Ovary (tissue), 9 donors: ENCODE measurements around the gene ZNF239. TPM values are rescaled to one million over a fixed set of nuclear protein-coding genes. Genes with fewer than 3 reads are reported as not detected.

Experiments used
- DNase-seq, 5 donors: peaks; one replicate each; pipeline ENCODE4 v3.0.0-alpha.2; 2019 to 2020
- H3K27ac ChIP-seq, 2 donors: fragments of 200-600 bp; one replicate each; pipeline versions ENCODE4 v1.5.1 to v1.8.0; 2019 to 2022
- H3K27me3 ChIP-seq: fragments of 200-600 bp; one replicate; pipeline ENCODE4 v1.8.0; 2022
- H3K36me3 ChIP-seq: fragments of 200-600 bp; sonication (generic); one replicate; pipeline ENCODE4 v1.5.1; 2019
- H3K4me1 ChIP-seq: one replicate; pipeline ENCODE4 v1.8.1; 2013; ENCODE audit warnings: mild to moderate bottlenecking, moderate library complexity; ENCODE audit not compliant: insufficient read depth
- H3K4me3 ChIP-seq: fragments of 200-600 bp; sonication (generic); one replicate; pipeline ENCODE4 v1.5.1; 2017
- H3K9me3 ChIP-seq, 2 donors: fragments of 200-600 bp in 1 of 2; sonication (generic) in 1 of 2; one replicate each; pipeline versions ENCODE4 v1.5.1 to v1.8.1; 2013 to 2019; ENCODE audit warnings: mild to moderate bottlenecking in 1 of 2, moderate library complexity in 1 of 2
- CTCF ChIP-seq, 3 donors: fragments of 450-650 bp in 2 of 3; fragments of 200-600 bp in 1 of 3; IDR thresholded peaks; one replicate each; pipeline versions ENCODE4 v1.5.1 to v1.8.0; 2016 to 2022; ENCODE audit warnings: antibody characterized with exemption in 3 of 3, mild to moderate bottlenecking in 1 of 3
- EP300 ChIP-seq: sonication (generic); formaldehyde crosslinking; IDR thresholded peaks from one replicate; pipeline ENCODE4 v1.6.1; 2017; ENCODE audit warnings: antibody characterized with exemption
- POLR2A ChIP-seq: fragments of 450-650 bp; IDR thresholded peaks from one replicate; pipeline ENCODE4 v1.6.1; 2017; ENCODE audit warnings: antibody characterized with exemption, mild to moderate bottlenecking, moderate library complexity
- WGBS, 3 donors: extraction: QIAGEN DNeasy Blood & Tissue Kit in 1 of 3; methylation state at CpG; one replicate each; pipeline versions ENCODE4 v1.1.5 to v1.1.7; 2013 to 2017; 5-methylcytosine and 5-hydroxymethylcytosine counted together
- intact Hi-C, 4 donors: fragments of 100-400 bp; cut with DNase I; formaldehyde crosslinking; loops; one replicate each; pipeline versions ENCODE4 v1.11.0 to v1.15.1; 2022 to 2023
- polyA plus RNA-seq, 2 donors: library from polyadenylated mRNA; stranded (reverse); fragments of 200-250 nt in 1 of 2; fragments of 350-450 nt in 1 of 2; fragmentation: Illumina TruSeq in 1 of 2; extraction: RNeasy Lipid Tissue Mini Kit (QIAGEN cat#74804) in 1 of 2; gene quantifications; one replicate each; pipeline ENCODE4 v1.2.3, GENCODE V29; 2013 to 2014
- total RNA-seq, 7 donors: library from RNA; depleted of rRNA in 2 of 7; stranded (reverse); fragments of >200 nt in 2 of 7; fragmentation: NEBNext Ultra II Directional in 3 of 7; extraction: Animal tissue kit (Norgen Biotek cat#: 25700) in 3 of 7; gene quantifications; one replicate each; pipeline versions ENCODE4 v1.1.0 to v1.2.4, GENCODE V29; 2016 to 2023
- donor health status: DM: no; HTN: no; CAD: no; lungs with moderate emphysema.
- donor health status: DM: no; HTN: no; CAD: no.
- donor health status: Bipolar disorder and iron deficiency.
- donor health status: DM: yes; HTN: yes; CAD: no.
- donor health status: DM: no; HTN: no; CAD: no.
- donor health status: DM: yes; HTN: yes; CAD: no.

The ZNF239 gene
- total and polyA plus RNA-seq, 9 donors, result 2.3 to 10.7 (median 6.7) TPM

DNA sequence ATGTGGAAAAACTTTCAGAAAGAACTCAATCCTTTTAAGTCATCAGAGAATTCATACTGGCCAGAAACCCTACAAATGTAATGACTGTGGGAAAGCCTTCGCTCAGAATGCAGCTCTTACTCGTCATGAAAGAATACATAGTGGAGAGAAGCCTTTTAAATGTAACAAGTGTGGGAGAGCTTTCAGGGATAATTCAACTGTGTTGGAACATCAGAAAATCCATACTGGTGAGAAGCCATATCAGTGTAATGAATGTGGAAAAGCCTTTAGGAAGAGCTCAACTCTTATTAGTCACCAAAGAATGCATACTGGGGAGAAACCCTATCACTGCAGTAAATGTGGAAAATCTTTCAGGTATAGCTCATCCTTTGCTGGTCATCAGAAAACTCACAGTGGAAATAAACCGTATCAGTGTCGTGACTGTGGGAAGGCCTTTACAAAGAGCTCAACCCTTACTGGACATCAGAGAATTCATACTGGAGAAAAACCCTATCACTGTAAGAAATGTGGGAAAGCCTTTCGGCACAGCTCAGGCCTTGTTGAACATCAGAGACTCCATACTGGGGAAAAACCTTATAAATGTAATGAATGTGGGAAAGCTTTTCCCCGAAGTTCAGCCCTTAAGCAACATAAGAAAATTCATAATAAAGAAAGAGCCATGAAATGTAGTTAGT lies 42.4 kb upstream of the ZNF239 start:
- no peak overlapping the region for H3K4me3 ChIP-seq
- no peak overlapping the region for H3K27ac ChIP-seq
- no peaks in the 10 kb centered on the region for H3K4me1 ChIP-seq
- no peak for TF ChIP-seq POLR2A
- no peak for TF ChIP-seq CTCF (IDR thresholded peaks at IDR 0.05)
- no peak for TF ChIP-seq EP300
- no peaks in the 10 kb centered on the region for H3K27me3 ChIP-seq
- intact Hi-C loops, result no loop called here
- no peak for DNase-seq
- H3K9me3 ChIP-seq, result peaks cover 0 to 9% of the 10 kb centered on the region in 2 donors
- WGBS, 3 donors, result 86 to 97% (median 91%) methylated on average over 6 of the region's 6 CpGs
- H3K36me3 ChIP-seq, result no peaks in the 10 kb centered on the region

DNA sequence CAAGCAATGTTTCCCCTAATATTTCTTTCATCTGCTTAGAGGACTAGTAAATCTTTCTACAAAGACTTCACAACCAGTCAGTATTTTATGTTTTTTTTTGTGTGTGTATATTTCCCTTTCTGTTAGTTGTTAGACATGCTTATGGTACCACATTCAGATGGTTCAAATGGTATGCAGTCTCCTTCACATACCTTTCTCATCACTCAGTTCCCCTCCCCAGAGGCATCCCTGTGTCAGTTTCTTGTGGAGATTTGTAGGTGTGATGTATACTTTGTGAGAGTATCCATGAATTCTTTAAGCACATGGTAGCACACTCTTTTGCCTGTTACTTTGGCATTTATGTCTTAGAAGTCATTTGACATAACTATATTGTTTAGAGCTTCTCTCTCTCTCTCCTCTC lies 36.2 kb upstream of the ZNF239 start:
- no peaks in the 10 kb centered on the region for H3K27me3 ChIP-seq
- no peak for DNase-seq
- no peak overlapping the region for H3K4me3 ChIP-seq
- H3K9me3 ChIP-seq, result no peaks in the 10 kb centered on the region
- peaks cover 2% of the 10 kb centered on the region for H3K4me1 ChIP-seq
- no peak for TF ChIP-seq POLR2A
- no peak for TF ChIP-seq CTCF (IDR thresholded peaks at IDR 0.05)
- TF ChIP-seq EP300, result no peak
- H3K27ac ChIP-seq, result no peak overlapping the region
- intact Hi-C loops, result no loop called here
- H3K36me3 ChIP-seq, result no peaks in the 10 kb centered on the region

GRCh38 chr10:43607199-43607573 lies 32.8 kb upstream of the ZNF239 start:
- Histone ChIP-seq H3K4me1 (peaks cover 2% of the 10 kb centered on the region), H3K27ac (no peak overlapping the region), H3K4me3 (peak overlapping the region; percentile 82), H3K27me3 (no peaks in the 10 kb centered on the region), H3K9me3 (no peaks in the 10 kb centered on the region), H3K36me3 (no peaks in the 10 kb centered on the region)
- DNase-seq, result no peak
- intact Hi-C loops, result no loop called here
- TF ChIP-seq POLR2A, result no peak
- TF ChIP-seq EP300, result no peak
- TF ChIP-seq CTCF (IDR thresholded peaks at IDR 0.05), result no peak
- 72 to 81% (median 75%) methylated on average over 10 of the region's 10 CpGs for WGBS, 3 donors

- DNase-seq, result peak; percentile 67 to 83 (median 79)
- Histone ChIP-seq H3K4me3 (peak within 1 kb of the TSS; percentile 82), H3K9me3 (no peaks in the 10 kb centered on the region), H3K27me3 (no peaks in the 10 kb centered on the region), H3K4me1 (peaks cover 2% of the 10 kb centered on the region), H3K36me3 (no peaks in the 10 kb centered on the region), H3K27ac (peak within 1 kb of the TSS in 1 of 2 donors; percentile 49)
- TF ChIP-seq POLR2A (no peak), EP300 (no peak), CTCF (IDR thresholded peaks at IDR 0.05) (no peak)
- WGBS, 3 donors, result 2% methylated on average over 56 to 58 of the region's 58 CpGs
- intact Hi-C loops, result no loop called here
These were observed 32.1 kb upstream of the ZNF239 start, which contains the start of gene ZNF485 for GRCh38 chr10:43606323-43607198. Gene ZNF485 (plus strand): TSS chr10:43606438. CDS start chr10:43607051, 613 bp downstream.
